Liver (tissue), 9 donors: ENCODE measurements around the gene PRKACG. TPM values are rescaled to one million over a fixed set of nuclear protein-coding genes. Genes with fewer than 3 reads are reported as not detected.
"Not testable (repeated sequence)": the region's sequence is repeated elsewhere in the genome, so short reads cannot be mapped to it uniquely, and the experiment has no call there.

Experiments used
- DNase-seq: peaks from one replicate; pipeline ENCODE4 v3.0.0-alpha.2; 2017; ENCODE audit warnings: low spot score
- H3K27ac ChIP-seq, 2 donors: one replicate each; pipeline ENCODE4 v1.7.0; 2013; ENCODE audit warnings: inconsistent platforms in 2 of 2, low read length in 2 of 2, control low read depth in 1 of 2, low read depth in 1 of 2, mild to moderate bottlenecking in 1 of 2
- H3K27me3 ChIP-seq, 4 donors: one replicate each; pipeline versions ENCODE4 v1.6.1 to v1.7.0; 2013; ENCODE audit warnings: low read length in 3 of 4, inconsistent platforms in 1 of 4, mild to moderate bottlenecking in 1 of 4, moderate library complexity in 1 of 4; ENCODE audit not compliant: control insufficient read depth in 4 of 4, insufficient read depth in 4 of 4
- H3K36me3 ChIP-seq, 4 donors: one replicate each; pipeline versions ENCODE4 v1.6.1 to v1.7.0; 2013; ENCODE audit warnings: low read length in 3 of 4, mild to moderate bottlenecking in 3 of 4, low read depth in 1 of 4, moderate library complexity in 1 of 4; ENCODE audit not compliant: control insufficient read depth in 4 of 4, insufficient read depth in 3 of 4
- H3K4me1 ChIP-seq, 4 donors: one replicate each; pipeline versions ENCODE4 v1.6.1 to v1.7.0; 2013; ENCODE audit warnings: low read length in 3 of 4, mild to moderate bottlenecking in 3 of 4, moderate library complexity in 1 of 4; ENCODE audit not compliant: control insufficient read depth in 4 of 4, insufficient read depth in 4 of 4
- H3K4me3 ChIP-seq, 3 donors: one replicate each; pipeline versions ENCODE4 v1.6.1 to v1.7.0; 2013; ENCODE audit warnings: low read length in 3 of 3, control low read depth in 1 of 3, low read depth in 1 of 3, mild to moderate bottlenecking in 1 of 3
- H3K9ac ChIP-seq, 2 donors: one replicate each; pipeline ENCODE4 v1.7.0; 2013; ENCODE audit warnings: low read length in 2 of 2, mild to moderate bottlenecking in 2 of 2, moderate library complexity in 2 of 2, control low read depth in 1 of 2, low read depth in 1 of 2
- H3K9me3 ChIP-seq, 4 donors: one replicate each; pipeline versions ENCODE4 v1.6.1 to v1.7.0; 2013; ENCODE audit warnings: low read length in 3 of 4; ENCODE audit not compliant: control insufficient read depth in 4 of 4
- ATF3 ChIP-seq: IDR thresholded peaks from 2 replicates; pipeline ENCODE4 v1.6.1; 2016; ENCODE audit warnings: antibody characterized with exemption
- FOXA2 ChIP-seq: IDR thresholded peaks from 2 replicates; pipeline ENCODE4 v1.6.1; 2016; ENCODE audit warnings: antibody characterized with exemption
- GABPA ChIP-seq, 2 donors: IDR thresholded peaks in 1 of 2; conservative IDR thresholded peaks in 1 of 2; 2 replicates each; pipeline ENCODE4 v1.6.1; 2016; ENCODE audit warnings: antibody characterized with exemption in 2 of 2, mild to moderate bottlenecking in 1 of 2, moderate library complexity in 1 of 2
- HNF4A ChIP-seq, 2 donors: conservative IDR thresholded peaks; 2 replicates each; pipeline ENCODE4 v1.6.1; 2016; ENCODE audit warnings: antibody characterized with exemption in 2 of 2, mild to moderate bottlenecking in 2 of 2
- JUND ChIP-seq, 2 donors: IDR thresholded peaks; 2 replicates each; pipeline ENCODE4 v1.6.1; 2016; ENCODE audit warnings: antibody characterized with exemption in 2 of 2
- NR2F2 ChIP-seq: IDR thresholded peaks from 2 replicates; pipeline ENCODE4 v1.6.1; 2016; ENCODE audit warnings: antibody characterized with exemption
- RAD21 ChIP-seq, 2 donors: IDR thresholded peaks; 2 replicates each; pipeline ENCODE4 v1.6.1; 2016; ENCODE audit warnings: antibody characterized with exemption in 2 of 2, mild to moderate bottlenecking in 2 of 2
- REST ChIP-seq: IDR thresholded peaks from 2 replicates; pipeline ENCODE4 v1.6.1; 2016; ENCODE audit warnings: antibody characterized with exemption, mild to moderate bottlenecking
- SP1 ChIP-seq: IDR thresholded peaks from 2 replicates; pipeline ENCODE4 v1.6.1; 2018; ENCODE audit warnings: antibody characterized with exemption, mild to moderate bottlenecking
- TAF1 ChIP-seq: conservative IDR thresholded peaks from 2 replicates; pipeline ENCODE4 v1.6.1; 2016; ENCODE audit warnings: antibody characterized with exemption, mild to moderate bottlenecking
- YY1 ChIP-seq: IDR thresholded peaks from 2 replicates; pipeline ENCODE4 v1.6.1; 2016; ENCODE audit warnings: antibody characterized with exemption, mild to moderate bottlenecking
- WGBS: extraction: QIAGEN DNeasy Blood & Tissue Kit; methylation state at CpG from one replicate; pipeline ENCODE4 v1.1.7; 2013; 5-methylcytosine and 5-hydroxymethylcytosine counted together
- polyA plus RNA-seq, 2 donors: library from polyadenylated mRNA; stranded (reverse) in 1 of 2; unstranded in 1 of 2; fragments of 200-250 nt in 1 of 2; fragments of >200 nt in 1 of 2; fragmentation: Nextera tagmentation in 1 of 2; extraction: Ambion mirVana in 1 of 2; gene quantifications; one replicate each; pipeline versions ENCODE4 v1.2.1 to v1.2.3, GENCODE V29; 2013 to 2015
- total RNA-seq, 2 donors: library from RNA; depleted of rRNA; stranded (reverse); fragments of >200 nt; gene quantifications; one replicate each; pipeline ENCODE4 v1.2.3, GENCODE V29; 2014
- TF ChIP-seq, protein P1 (sequence below): IDR thresholded peaks from 2 replicates; pipeline ENCODE4 v1.6.1; 2016; ENCODE audit warnings: antibody characterized with exemption
- TF ChIP-seq, protein P2 (sequence below): IDR thresholded peaks from 2 replicates; pipeline ENCODE4 v1.6.1; 2016; ENCODE audit warnings: antibody characterized with exemption
- donor health status: healthy.
- donor health status: healthy.
- donor health status: healthy.
- donor health status: healthy.
- donor health status: healthy.

The PRKACG gene
- total and polyA plus RNA-seq, 4 donors = not detected

DNA sequence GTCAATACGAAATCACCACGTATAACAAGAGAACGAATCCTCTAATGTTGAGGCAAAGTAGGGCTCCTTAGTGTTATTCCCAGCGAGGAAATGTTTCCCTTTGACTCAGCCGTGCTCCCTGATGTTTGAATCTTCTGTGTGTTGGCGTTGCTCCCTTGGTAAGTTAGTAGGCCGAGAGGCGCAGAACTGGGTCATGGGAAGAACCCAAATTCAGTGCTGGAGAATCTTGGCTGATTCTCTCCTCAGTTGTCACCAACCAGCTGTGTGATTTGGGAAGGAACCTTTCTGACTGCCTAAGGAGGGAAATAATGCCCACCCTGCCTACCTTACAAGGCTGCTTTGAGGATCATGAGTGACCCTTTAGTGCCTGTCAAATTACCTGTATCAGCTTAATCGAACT, 22.5 kb downstream of the PRKACG start:
- no peaks in the 10 kb centered on the region for H3K36me3 ChIP-seq
- no peaks in the 10 kb centered on the region for H3K27me3 ChIP-seq
- 77% methylated on average over 9 of the region's 9 CpGs for WGBS
- H3K9me3 ChIP-seq = no peaks in the 10 kb centered on the region
- no peak for TF ChIP-seq FOXA2
- no peak for TF ChIP-seq JUND (IDR thresholded peaks at IDR 0.05)
- TF ChIP-seq GABPA (IDR thresholded peaks at IDR 0.05 in 1 of 2, conservative IDR thresholded peaks at IDR 0.05 in 1 of 2) = no peak
- TF ChIP-seq HNF4A (conservative IDR thresholded peaks at IDR 0.05) = no peak
- TF ChIP-seq RAD21 (IDR thresholded peaks at IDR 0.05) = no peak
- no peak for TF ChIP-seq YY1
- TF ChIP-seq TAF1 = no peak
- no peak for TF ChIP-seq NR2F2
- TF ChIP-seq, protein P1, sequence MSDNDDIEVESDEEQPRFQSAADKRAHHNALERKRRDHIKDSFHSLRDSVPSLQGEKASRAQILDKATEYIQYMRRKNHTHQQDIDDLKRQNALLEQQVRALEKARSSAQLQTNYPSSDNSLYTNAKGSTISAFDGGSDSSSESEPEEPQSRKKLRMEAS = no peak
- TF ChIP-seq, protein P2, sequence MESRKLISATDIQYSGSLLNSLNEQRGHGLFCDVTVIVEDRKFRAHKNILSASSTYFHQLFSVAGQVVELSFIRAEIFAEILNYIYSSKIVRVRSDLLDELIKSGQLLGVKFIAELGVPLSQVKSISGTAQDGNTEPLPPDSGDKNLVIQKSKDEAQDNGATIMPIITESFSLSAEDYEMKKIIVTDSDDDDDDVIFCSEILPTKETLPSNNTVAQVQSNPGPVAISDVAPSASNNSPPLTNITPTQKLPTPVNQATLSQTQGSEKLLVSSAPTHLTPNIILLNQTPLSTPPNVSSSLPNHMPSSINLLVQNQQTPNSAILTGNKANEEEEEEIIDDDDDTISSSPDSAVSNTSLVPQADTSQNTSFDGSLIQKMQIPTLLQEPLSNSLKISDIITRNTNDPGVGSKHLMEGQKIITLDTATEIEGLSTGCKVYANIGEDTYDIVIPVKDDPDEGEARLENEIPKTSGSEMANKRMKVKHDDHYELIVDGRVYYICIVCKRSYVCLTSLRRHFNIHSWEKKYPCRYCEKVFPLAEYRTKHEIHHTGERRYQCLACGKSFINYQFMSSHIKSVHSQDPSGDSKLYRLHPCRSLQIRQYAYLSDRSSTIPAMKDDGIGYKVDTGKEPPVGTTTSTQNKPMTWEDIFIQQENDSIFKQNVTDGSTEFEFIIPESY = no peak
- no peak for TF ChIP-seq ATF3
- TF ChIP-seq SP1 = no peak
- TF ChIP-seq REST = no peak
- no peaks in the 10 kb centered on the region for H3K4me1 ChIP-seq
- no peak overlapping the region for H3K4me3 ChIP-seq
- DNase-seq = no peak
- H3K27ac ChIP-seq = no peak overlapping the region
- H3K9ac ChIP-seq = no peak overlapping the region

DNA sequence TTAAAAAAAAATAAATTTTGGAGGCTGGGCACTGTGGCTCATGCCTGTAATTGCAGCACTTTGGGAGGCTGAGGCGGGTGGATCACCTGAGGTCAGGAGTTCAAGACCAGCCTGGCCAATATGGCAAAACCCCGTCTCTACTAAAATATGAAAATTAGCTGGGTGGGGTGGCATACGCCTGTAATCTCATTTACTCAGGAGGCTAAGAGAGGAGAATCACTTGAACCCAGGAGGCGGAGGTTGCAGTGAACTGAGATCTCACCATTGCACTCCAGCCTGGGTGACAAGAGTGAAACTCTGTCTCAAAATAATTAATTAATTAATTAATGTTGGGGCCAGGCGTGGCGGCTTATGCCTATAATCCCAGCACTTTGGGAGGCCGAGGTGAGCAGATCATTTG, 27.0 kb downstream of the PRKACG start:
- H3K9ac ChIP-seq, H3K27me3 ChIP-seq, H3K27ac ChIP-seq, H3K36me3 ChIP-seq, H3K4me3 ChIP-seq, H3K4me1 ChIP-seq, DNase-seq, H3K9me3 ChIP-seq: not testable (repeated sequence)
- WGBS = 93% methylated on average over 7 of the region's 7 CpGs
